Endothelial cell of umbilical vein (primary cell): ENCODE measurements around the gene MESD. TPM values are rescaled to one million over a fixed set of nuclear protein-coding genes. Genes with fewer than 3 reads are reported as not detected.

Experiments
- BruUV-seq: library from RNA; stranded (reverse); fragments of 400-500 nt; replicated peaks from 2 replicates; lab custom pipeline; 2021; lab: Mats Ljungman, UMichigan
- CTCF ChIA-PET: fragments of 300-600, 350-600 bp; sonication (Branson Sonifier 250); formaldehyde crosslinking; loops from one replicate; lab custom pipeline; 2021; ENCODE audit warnings: antibody characterized with exemption, inconsistent platforms; lab: Charles Lee
- POLR2A ChIA-PET: fragments of 300-600, 350-600 bp; sonication (Branson Sonifier 250); formaldehyde crosslinking; loops from one replicate; lab custom pipeline; 2021; ENCODE audit warnings: antibody characterized with exemption, inconsistent platforms; lab: Charles Lee
- DNase-seq: peaks from one replicate; pipeline ENCODE4 v3.0.0-alpha.2; 2011; ENCODE audit warnings: low read depth, low spot score
- FAIRE-seq: peaks from 2 replicates; lab custom pipeline; 2011; peaks lifted over from hg19 to GRCh38; lab: Jason Lieb, UNC
- H2AFZ ChIP-seq: 2 replicates; pipeline ENCODE4 v1.6.0; 2012; ENCODE audit warnings: low read depth, low read length, control low read depth, inconsistent platforms
- H3K27ac ChIP-seq: 2 replicates; pipeline ENCODE4 v1.5.1; 2011; ENCODE audit warnings: low read depth, mild to moderate bottlenecking, control low read depth, low read length, moderate library complexity; ENCODE audit not compliant: insufficient read depth
- H3K27me3 ChIP-seq, 2 experiments: 2 replicates each; pipeline versions ENCODE4 v1.6.0 to v1.6.1; 2011; ENCODE audit warnings: low read length in 2 of 2, mixed read lengths in 1 of 2; ENCODE audit not compliant: control insufficient read depth in 2 of 2, insufficient read depth in 2 of 2
- H3K36me3 ChIP-seq, 2 experiments: 2 replicates in 1 of 2; 3 replicates in 1 of 2; pipeline ENCODE4 v1.5.1; 2011; ENCODE audit warnings: low read length in 2 of 2, mild to moderate bottlenecking in 1 of 2, moderate library complexity in 1 of 2; ENCODE audit not compliant: control insufficient read depth in 2 of 2, insufficient read depth in 2 of 2; ENCODE audit errors: extremely low read depth in 1 of 2
- H3K4me1 ChIP-seq: 3 replicates; pipeline ENCODE4 v1.5.1; 2011; ENCODE audit warnings: mild to moderate bottlenecking, low read length; ENCODE audit not compliant: control insufficient read depth, insufficient read depth; ENCODE audit errors: extremely low read depth
- H3K4me2 ChIP-seq: 2 replicates; pipeline ENCODE4 v1.6.1; 2011; ENCODE audit warnings: low read length, control low read depth, mixed read lengths; ENCODE audit not compliant: insufficient read depth
- H3K4me3 ChIP-seq, 3 experiments: fragments of 200-600 bp in 1 of 3; sonication (generic), shearing (Covaris generic) in 1 of 3; replicated peaks in 1 of 3; 2 replicates each; pipeline ENCODE4 v1.5.1; 2011 to 2016; ENCODE audit warnings: control low read depth in 3 of 3, low read length in 3 of 3, mild to moderate bottlenecking in 2 of 3, inconsistent platforms in 1 of 3, low read depth in 1 of 3, moderate library complexity in 1 of 3; ENCODE audit not compliant: insufficient read depth in 1 of 3
- H3K79me2 ChIP-seq: 2 replicates; pipeline ENCODE4 v1.6.0; 2012; ENCODE audit warnings: low read length, inconsistent platforms; ENCODE audit not compliant: control insufficient read depth, insufficient read depth
- H3K9ac ChIP-seq: replicated peaks from 2 replicates; pipeline ENCODE3; 2011; ENCODE audit warnings: low read length, control low read depth; ENCODE audit not compliant: insufficient read depth; ENCODE audit errors: extremely low read depth
- H3K9me1 ChIP-seq: replicated peaks from 3 replicates; pipeline ENCODE4 v1.6.0; 2011; ENCODE audit warnings: mild to moderate bottlenecking, low read length; ENCODE audit not compliant: control insufficient read depth, insufficient read depth; ENCODE audit errors: extremely low read depth
- H3K9me3 ChIP-seq: replicated peaks from 2 replicates; pipeline ENCODE4 v1.5.1; 2012; ENCODE audit warnings: low read length, inconsistent platforms; ENCODE audit not compliant: control insufficient read depth, insufficient read depth
- H4K20me1 ChIP-seq: replicated peaks from 2 replicates; pipeline ENCODE3; 2011; ENCODE audit warnings: mild to moderate bottlenecking, low read length; ENCODE audit not compliant: control insufficient read depth, insufficient read depth; ENCODE audit errors: extremely low read depth
- EZH2 ChIP-seq: IDR thresholded peaks from 2 replicates; pipeline ENCODE4 v1.6.1; 2012; ENCODE audit warnings: borderline replicate concordance, low read depth, mild to moderate bottlenecking, moderate library complexity, low read length, inconsistent platforms; ENCODE audit not compliant: severe bottlenecking
- FOS ChIP-seq: IDR thresholded peaks from 2 replicates; pipeline ENCODE4 v1.6.1; 2011; ENCODE audit warnings: mild to moderate bottlenecking, low read length, moderate library complexity, borderline replicate concordance; ENCODE audit not compliant: insufficient read depth
- GATA2 ChIP-seq: IDR thresholded peaks from 2 replicates; pipeline ENCODE4 v1.7.0; 2011; ENCODE audit warnings: low read depth, mild to moderate bottlenecking, moderate library complexity, mixed read lengths, low read length; ENCODE audit not compliant: insufficient read length, insufficient read depth
- JUN ChIP-seq: IDR thresholded peaks from 2 replicates; pipeline ENCODE4 v1.6.1; 2011; ENCODE audit warnings: borderline replicate concordance, low read depth; ENCODE audit not compliant: insufficient read length, insufficient read depth
- MYC ChIP-seq: IDR thresholded peaks from one replicate; pipeline ENCODE4 v1.6.1; 2011; ENCODE audit warnings: mild to moderate bottlenecking, low read depth, low read length
- POLR2A ChIP-seq: IDR thresholded peaks from 2 replicates; pipeline ENCODE4 v1.6.1; 2012; ENCODE audit warnings: low read depth, mild to moderate bottlenecking, control low read depth, low read length
- POLR2AphosphoS5 ChIP-seq: IDR thresholded peaks from 2 replicates; pipeline ENCODE4 v1.6.1; 2012; ENCODE audit warnings: low read depth, mild to moderate bottlenecking, control low read depth, low read length, moderate library complexity; ENCODE audit not compliant: insufficient read depth
- dilution Hi-C: fragments of 300-500 bp; cut with MboI; formaldehyde crosslinking; loops from one replicate; pipeline ENCODE4 v1.15.0; 2019; ENCODE audit warnings: low sequenced_read_pairs; ENCODE audit not compliant: extremely low pct_ligation_motif_present
- intact Hi-C: fragments of 100-400 bp; cut with micrococcal nuclease; formaldehyde crosslinking; loops from one replicate; pipeline ENCODE4 v1.10.0; 2022
- polyA plus RNA-seq, 4 experiments: library from polyadenylated mRNA; depleted of rRNA in 3 of 4; stranded (reverse) in 3 of 4; unstranded in 1 of 4; fragments of >200 nt; gene quantifications; 2 replicates each; pipeline versions ENCODE4 v1.2.1 to v1.2.3, GENCODE V29; 2011 to 2012; ENCODE audit warnings: missing spikeins in 1 of 4
- total RNA-seq: library from RNA; stranded (reverse); gene quantifications from 2 replicates; pipeline ENCODE4 v1.2.3, GENCODE V29; 2021
- TF ChIP-seq, protein P1 (sequence below), 2 donors: IDR thresholded peaks; 1 replicate in 1 of 2; 2 replicates in 1 of 2; pipeline ENCODE4 v1.5.1; 2011; ENCODE audit warnings: low read length in 2 of 2, mild to moderate bottlenecking in 2 of 2, moderate library complexity in 2 of 2, control low read depth in 1 of 2, inconsistent platforms in 1 of 2, low read depth in 1 of 2; ENCODE audit not compliant: insufficient read depth in 1 of 2; ENCODE audit errors: extremely low read depth in 1 of 2
- TF ChIP-seq, protein P2 (sequence below): IDR thresholded peaks from 2 replicates; pipeline ENCODE4 v1.6.1; 2011; ENCODE audit not compliant: insufficient read depth, insufficient read length

The MESD gene
- total and polyA plus RNA-seq, 2 donors (not counting 3 experiments of a cell fraction or from before 2014, with no cell fraction given) = 12.8 to 30.5 TPM

DNA sequence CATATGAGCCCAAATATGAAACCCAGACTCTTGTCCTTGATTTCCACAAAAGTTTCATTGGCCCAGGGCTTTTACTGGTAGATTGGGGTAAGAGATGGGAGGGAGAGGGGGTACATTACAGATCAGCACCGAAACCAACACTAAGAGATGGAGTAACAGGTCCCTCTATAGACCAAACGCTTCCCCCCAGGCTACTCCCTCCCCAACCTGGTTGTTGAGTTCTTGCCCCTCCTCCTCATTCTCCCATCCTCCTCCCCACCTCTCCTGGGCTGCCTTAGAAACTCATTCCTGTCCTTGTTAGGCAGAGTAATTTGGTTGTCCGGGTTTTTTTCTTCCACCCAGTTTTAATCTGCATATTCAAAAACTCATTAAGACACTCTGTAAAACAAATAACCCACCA lies 74.1 kb downstream of the MESD start:
- intact Hi-C loops = no loop called here
- FAIRE-seq = no peak

More for the DNA sequence above, 74.1 kb downstream of the MESD start:
- Histone ChIP-seq H3K27ac (no peak overlapping the region), H3K4me3 (no peak overlapping the region), H3K36me3 (no peaks in the 10 kb centered on the region), H3K79me2 (no peaks in the 10 kb centered on the region), H3K27me3 (no peaks in the 10 kb centered on the region), H2AFZ (no peak overlapping the region), H3K4me2 (no peak overlapping the region), H4K20me1 (no peaks in the 10 kb centered on the region), H3K9me1 (no peaks in the 10 kb centered on the region), H3K4me1 (no peaks in the 10 kb centered on the region), H3K9me3 (no peaks in the 10 kb centered on the region), H3K9ac (no peak overlapping the region)
- BruUV-seq = no TSS peak
- no peak for DNase-seq
- dilution Hi-C loops = no loop called here
- CTCF ChIA-PET = interaction anchor here (1.0 kb wide), 1 partner anchor 55 kb away, joined by 4 read pairs; no protein-coding TSS in a partner anchor
- POLR2A ChIA-PET = no interaction called here
- TF ChIP-seq, protein P1, sequence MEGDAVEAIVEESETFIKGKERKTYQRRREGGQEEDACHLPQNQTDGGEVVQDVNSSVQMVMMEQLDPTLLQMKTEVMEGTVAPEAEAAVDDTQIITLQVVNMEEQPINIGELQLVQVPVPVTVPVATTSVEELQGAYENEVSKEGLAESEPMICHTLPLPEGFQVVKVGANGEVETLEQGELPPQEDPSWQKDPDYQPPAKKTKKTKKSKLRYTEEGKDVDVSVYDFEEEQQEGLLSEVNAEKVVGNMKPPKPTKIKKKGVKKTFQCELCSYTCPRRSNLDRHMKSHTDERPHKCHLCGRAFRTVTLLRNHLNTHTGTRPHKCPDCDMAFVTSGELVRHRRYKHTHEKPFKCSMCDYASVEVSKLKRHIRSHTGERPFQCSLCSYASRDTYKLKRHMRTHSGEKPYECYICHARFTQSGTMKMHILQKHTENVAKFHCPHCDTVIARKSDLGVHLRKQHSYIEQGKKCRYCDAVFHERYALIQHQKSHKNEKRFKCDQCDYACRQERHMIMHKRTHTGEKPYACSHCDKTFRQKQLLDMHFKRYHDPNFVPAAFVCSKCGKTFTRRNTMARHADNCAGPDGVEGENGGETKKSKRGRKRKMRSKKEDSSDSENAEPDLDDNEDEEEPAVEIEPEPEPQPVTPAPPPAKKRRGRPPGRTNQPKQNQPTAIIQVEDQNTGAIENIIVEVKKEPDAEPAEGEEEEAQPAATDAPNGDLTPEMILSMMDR (IDR thresholded peaks at IDR 0.05; ENCODE audit: extremely low read depth in 1 of 2, insufficient read depth in 1 of 2, low read depth in 1 of 2, low read length in 2 of 2) = no peak
- no peak for TF ChIP-seq MYC
- no peak for TF ChIP-seq POLR2AphosphoS5
- TF ChIP-seq POLR2A = no peak
- TF ChIP-seq EZH2 = no peak
- no peak for TF ChIP-seq JUN
- no peak for TF ChIP-seq GATA2
- no peak for TF ChIP-seq FOS
- TF ChIP-seq, protein P2, sequence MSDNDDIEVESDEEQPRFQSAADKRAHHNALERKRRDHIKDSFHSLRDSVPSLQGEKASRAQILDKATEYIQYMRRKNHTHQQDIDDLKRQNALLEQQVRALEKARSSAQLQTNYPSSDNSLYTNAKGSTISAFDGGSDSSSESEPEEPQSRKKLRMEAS = no peak
